GM19438 (cell line): Measurements from ENCODE around the gene CFAP54.
"Not testable (repeated sequence)": the region's sequence is repeated elsewhere in the genome, so short reads cannot be mapped to it uniquely, and the experiment has no call there.

Experiments used
- ATAC-seq: cut with Tn5 transposase; IDR thresholded peaks from one replicate; pipeline ENCODE4 v1.9.1; 2021; ENCODE audit warnings: low read depth; ENCODE audit not compliant: unreplicated experiment

Gene CFAP54

GRCh38 chr12:96590970-96591369 is 101.6 kb downstream of the CFAP54 start:
- ATAC-seq, result no peak

- not testable (repeated sequence) for ATAC-seq
Measured at GRCh38 chr12:96604374-96604773, 115.0 kb downstream of the CFAP54 start.

GRCh38 chr12:96605684-96606083 is 116.3 kb downstream of the CFAP54 start:
- ATAC-seq, result no peak

GRCh38 chr12:96606134-96606533 is 116.8 kb downstream of the CFAP54 start:
- ATAC-seq, result no peak

- ATAC-seq, result no peak
Measured at GRCh38 chr12:96606644-96607043, 117.3 kb downstream of the CFAP54 start.

- no peak for ATAC-seq
Measured at GRCh38 chr12:96617178-96617577, 127.8 kb downstream of the CFAP54 start.

- ATAC-seq, result no peak
Measured at GRCh38 chr12:96623155-96623554, 133.8 kb downstream of the CFAP54 start.

- no peak for ATAC-seq
Measured at GRCh38 chr12:96623656-96624217, 134.4 kb downstream of the CFAP54 start.

- ATAC-seq, result no peak
Measured at GRCh38 chr12:96635844-96636243, 146.5 kb downstream of the CFAP54 start.

- ATAC-seq, result no peak
Measured at GRCh38 chr12:96636895-96637294, 147.5 kb downstream of the CFAP54 start.

- no peak for ATAC-seq
Measured at GRCh38 chr12:96648923-96649322, 159.5 kb downstream of the CFAP54 start.

GRCh38 chr12:96652870-96653269 is 163.5 kb downstream of the CFAP54 start:
- no peak for ATAC-seq

GRCh38 chr12:96658075-96658474 is 168.7 kb downstream of the CFAP54 start:
- ATAC-seq, result no peak

GRCh38 chr12:96669786-96670185 is 180.4 kb downstream of the CFAP54 start:
- ATAC-seq, result no peak

- no peak for ATAC-seq
Measured at GRCh38 chr12:96670334-96670899, 181.0 kb downstream of the CFAP54 start.

GRCh38 chr12:96675519-96675918 is 186.1 kb downstream of the CFAP54 start:
- not testable (repeated sequence) for ATAC-seq

- no peak for ATAC-seq
Measured at GRCh38 chr12:96677363-96677762, 188.0 kb downstream of the CFAP54 start.

GRCh38 chr12:96687719-96688118 is 198.3 kb downstream of the CFAP54 start:
- ATAC-seq, result no peak

GRCh38 chr12:96698521-96698920 is 209.1 kb downstream of the CFAP54 start:
- no peak for ATAC-seq

- ATAC-seq, result no peak
Measured at GRCh38 chr12:96698965-96699364, 209.6 kb downstream of the CFAP54 start.

GRCh38 chr12:96701856-96702255 is 212.5 kb downstream of the CFAP54 start:
- ATAC-seq, result no peak

- no peak for ATAC-seq
Measured at GRCh38 chr12:96710127-96710745, 220.9 kb downstream of the CFAP54 start.
